Gastrocnemius medialis (tissue), 4 donors: ENCODE measurements around the gene BLOC1S3.

Experiments used
- CTCF ChIP-seq, 5 experiments: fragments of 450-650 bp in 3 of 5; fragments of 200-600 bp in 2 of 5; sonication (generic) in 2 of 5; IDR thresholded peaks in 4 of 5; conservative IDR thresholded peaks in 1 of 5; 1 replicate in 4 of 5; 2 replicates in 1 of 5; pipeline ENCODE4 v1.5.1; 2016 to 2019; ENCODE audit warnings: antibody characterized with exemption in 5 of 5, mild to moderate bottlenecking in 3 of 5, moderate library complexity in 3 of 5
- POLR2A ChIP-seq, 2 donors: fragments of 450-650 bp; IDR thresholded peaks; one replicate each; pipeline ENCODE4 v1.6.1; 2017; ENCODE audit warnings: antibody characterized with exemption in 2 of 2, mild to moderate bottlenecking in 2 of 2, moderate library complexity in 2 of 2

GRCh38 chr19:45217193-45217956, 38.8 kb downstream of the BLOC1S3 start:
- TF ChIP-seq CTCF (IDR thresholded peaks at IDR 0.05 in 4 of 5, conservative IDR thresholded peaks at IDR 0.05 in 1 of 5) (no peak), POLR2A (IDR thresholded peaks at IDR 0.05) (no peak)
